NCI-H1930 (cell line): Measurements from ENCODE around the gene BMERB1.
"Not testable (repeated sequence)": the region's sequence is repeated elsewhere in the genome, so short reads cannot be mapped to it uniquely, and the experiment has no call there.

Experiments used
- DNase-seq, 2 experiments: peaks; one replicate each; lab custom pipeline; 2025; lab: John Stamatoyannopoulos, UW

The BMERB1 gene

DNA sequence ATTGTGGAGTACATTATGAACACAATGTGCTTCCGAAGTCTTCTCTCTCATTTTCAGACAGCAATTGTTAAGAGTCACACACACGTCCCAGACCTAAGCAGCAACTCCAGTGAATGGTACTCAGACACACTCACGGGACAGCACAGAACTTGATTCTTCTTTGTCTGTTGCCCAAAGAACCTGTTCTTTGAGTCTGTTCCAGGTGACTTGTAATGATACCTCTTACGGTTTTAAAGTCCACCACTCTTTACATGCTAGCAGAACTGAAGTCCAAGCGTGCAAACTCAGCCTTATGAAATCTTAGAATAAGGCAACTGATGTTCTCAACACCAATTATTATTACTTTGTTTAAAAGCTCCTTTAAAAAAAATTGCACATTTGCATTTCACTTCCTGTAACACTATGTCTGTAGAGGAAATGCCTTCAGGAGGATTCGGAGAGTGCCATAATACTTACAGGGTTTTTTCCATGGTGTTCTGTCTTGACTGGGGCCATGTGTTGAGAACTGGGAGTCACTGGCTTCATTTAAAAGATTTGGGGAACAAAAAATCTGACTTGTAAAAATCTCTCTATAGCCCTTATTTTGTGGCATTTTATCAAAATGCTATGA lies 160.4 kb downstream of the BMERB1 start:
- no peak for DNase-seq

DNA sequence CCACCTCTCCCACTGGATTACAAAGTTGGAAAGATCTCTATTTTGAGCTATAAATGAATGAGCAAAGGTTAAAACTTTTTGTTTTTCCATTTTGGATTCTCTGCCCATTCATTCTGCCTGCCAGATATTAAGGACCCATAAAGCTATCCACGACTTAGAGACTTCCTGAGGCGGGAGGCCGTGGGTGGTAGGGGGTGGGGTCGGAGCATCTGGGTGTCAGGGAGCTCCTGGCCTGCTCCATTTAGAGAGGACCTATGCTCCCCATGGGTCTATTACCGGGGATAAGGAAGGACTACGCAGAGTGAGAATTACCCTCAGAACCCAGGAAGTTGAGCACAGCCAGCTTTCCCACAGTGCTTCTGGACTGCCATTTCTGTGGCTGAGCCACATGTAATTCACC lies 162.7 kb downstream of the BMERB1 start:
- DNase-seq: no peak

DNA sequence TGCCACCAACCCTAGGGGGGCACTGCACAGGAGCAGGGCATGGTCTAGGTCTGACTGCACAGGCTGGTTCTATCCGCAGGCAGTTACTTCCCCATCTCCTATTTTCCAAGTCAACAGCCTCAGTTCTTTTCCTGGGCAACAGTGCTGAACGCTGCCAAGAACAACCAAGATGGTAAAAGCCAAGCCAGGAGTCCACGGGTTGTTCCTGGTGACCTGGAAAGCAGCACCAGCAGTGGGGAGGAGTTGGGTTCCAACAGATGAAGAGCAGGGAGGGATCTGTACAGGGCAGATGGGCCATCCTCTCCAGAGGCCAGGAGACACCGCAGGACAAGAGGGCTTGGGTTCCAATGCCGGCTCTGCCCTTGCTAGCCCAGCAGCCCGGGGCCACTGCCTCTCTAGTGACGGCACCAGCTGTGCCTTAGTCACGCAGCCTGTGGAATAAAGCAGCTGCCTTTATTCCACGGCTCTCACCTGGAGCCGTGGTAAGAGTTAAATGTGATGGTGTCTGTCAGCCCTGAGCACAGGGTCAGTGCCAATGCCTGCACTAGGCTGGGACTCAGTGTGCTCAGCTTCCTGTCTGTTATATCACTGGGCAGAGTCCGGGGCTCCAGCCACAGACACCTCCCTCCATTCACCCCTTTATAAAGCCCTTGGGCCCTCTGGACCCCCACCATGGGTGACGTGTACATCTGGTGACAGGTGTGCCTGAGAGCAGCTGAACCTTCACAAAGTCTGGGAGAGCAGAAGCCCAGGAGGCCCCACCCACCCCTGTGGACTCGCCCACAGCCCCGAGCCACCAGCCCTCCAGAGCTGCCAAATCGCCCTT lies 163.6 kb downstream of the BMERB1 start:
- no peak for DNase-seq

DNA sequence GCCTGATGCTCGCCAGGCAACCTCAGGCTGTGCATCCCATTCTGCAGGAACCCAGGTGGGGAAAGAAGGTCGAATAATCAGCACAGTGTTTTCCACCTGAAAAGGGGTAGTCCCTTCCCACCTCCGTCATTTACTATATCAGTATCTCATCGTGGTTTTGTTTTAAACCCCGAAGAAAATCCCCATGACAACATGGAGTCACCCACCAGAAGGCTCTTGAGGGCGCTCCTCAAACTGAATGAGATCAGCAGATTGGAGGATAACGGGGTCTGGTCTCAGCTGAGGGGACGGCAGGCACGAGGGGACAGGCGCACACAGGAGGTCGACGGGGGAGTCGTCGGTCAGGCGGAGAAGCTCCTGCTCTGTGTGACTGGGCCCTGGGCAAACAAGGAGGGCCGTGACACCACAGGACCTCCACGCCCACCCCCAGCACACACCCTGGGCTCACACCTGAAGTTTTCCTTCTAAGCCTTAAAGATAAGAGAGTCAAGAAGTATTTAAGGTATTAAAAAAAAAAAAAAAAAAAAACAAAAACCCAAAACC lies 164.3 kb downstream of the BMERB1 start:
- no peak for DNase-seq

DNA sequence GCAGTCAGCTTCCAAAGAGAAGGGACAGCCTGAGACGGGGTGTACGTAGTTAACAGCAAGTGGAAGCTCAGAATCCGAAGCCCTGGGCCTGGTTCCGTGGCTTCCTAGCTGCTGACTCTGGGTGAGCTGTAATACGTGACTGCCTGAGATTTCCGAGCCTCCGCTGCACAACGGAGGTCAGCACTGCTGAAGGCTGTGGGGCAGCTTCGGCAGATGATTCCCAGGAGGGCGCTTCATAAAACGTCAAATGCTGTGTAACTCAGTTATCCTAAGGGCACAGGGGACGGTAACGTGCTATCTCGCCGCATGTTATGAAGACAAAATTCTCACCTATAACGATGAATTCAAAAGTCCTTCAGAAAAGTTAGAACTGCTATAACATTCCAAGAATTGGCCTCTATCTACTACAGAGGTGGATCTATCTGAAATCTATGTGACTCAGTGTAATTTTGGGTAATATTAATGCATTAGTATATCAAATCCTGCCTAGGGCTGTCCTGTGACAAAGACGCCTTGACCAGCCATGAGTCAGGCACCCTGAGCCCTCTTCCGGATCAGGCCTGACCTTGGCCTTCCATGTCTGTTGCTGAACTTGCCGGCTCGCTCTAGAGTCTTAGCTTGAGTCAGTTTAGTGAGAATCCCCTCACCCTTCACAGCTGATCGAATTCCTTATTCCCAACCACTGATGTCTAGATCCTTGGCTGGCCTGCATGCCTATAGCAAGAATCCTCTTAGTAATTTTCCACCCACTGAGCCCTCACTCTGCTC lies 165.1 kb downstream of the BMERB1 start:
- no peak for DNase-seq

DNA sequence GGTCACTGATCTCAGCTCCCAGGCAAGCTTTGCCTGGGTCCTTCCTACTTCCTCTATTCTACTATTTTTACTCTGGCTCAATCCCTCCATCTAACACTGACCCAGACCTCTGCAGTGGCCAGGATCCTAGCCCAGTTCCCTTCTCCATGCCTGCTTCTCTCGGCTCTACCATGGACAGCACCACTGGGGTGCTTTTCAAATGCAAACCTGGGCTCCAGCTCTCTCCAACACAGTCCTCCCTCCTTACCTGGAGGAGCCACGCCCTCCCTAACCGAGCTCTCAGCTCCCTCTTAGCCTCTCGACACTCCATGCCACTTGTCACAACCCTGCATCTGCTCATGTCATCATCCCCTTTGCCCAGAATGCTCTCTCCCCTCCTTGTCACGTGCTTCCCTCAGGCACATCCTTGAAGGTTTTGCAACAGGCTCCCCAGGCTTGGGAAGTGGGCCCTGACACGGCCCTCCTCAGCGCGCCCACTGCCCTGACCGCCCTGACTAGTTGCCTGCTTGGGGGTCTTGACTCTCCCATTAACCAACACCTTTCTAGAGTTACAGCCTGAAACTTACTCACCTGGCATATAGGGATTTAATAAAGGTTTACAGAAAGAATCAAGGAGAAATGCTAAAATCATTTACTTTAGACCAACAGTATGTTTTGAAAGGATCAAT lies 167.0 kb downstream of the BMERB1 start:
- no peak for DNase-seq

DNA sequence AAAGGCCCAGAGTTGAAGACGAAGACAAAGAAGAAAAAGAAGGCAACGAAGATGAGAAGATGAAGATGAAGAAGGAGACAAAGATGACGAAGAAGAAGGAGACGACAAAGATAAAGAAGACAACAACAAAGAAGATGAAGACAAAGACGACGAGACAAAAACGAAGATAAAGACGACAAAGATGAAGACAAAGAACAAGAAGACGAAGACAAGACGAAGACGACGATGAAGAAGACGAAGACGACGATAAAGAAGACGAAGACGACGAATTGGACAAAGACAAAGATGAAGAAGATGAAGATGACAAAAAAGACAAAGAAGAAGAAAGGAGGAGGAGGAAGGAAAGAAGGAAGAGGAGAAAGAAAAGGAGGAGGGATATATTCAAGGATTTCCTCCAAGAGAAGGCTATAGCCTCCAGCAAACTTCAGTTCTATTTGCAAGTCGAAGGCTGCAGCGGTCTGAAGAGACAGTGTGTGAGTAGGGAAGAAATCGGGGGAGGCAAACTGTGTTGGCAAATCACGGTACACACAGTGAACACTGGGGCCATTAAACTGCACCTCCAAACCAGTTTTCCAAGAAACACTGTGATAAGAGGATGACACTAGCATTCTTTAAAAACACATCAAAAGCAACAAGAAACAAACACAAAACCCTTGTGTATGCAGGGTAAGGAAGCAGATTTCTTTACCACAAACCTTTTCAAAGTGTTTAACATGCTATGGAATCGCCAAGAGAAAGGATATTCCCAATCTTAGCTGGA lies 168.1 kb downstream of the BMERB1 start:
- DNase-seq: no peak

DNA sequence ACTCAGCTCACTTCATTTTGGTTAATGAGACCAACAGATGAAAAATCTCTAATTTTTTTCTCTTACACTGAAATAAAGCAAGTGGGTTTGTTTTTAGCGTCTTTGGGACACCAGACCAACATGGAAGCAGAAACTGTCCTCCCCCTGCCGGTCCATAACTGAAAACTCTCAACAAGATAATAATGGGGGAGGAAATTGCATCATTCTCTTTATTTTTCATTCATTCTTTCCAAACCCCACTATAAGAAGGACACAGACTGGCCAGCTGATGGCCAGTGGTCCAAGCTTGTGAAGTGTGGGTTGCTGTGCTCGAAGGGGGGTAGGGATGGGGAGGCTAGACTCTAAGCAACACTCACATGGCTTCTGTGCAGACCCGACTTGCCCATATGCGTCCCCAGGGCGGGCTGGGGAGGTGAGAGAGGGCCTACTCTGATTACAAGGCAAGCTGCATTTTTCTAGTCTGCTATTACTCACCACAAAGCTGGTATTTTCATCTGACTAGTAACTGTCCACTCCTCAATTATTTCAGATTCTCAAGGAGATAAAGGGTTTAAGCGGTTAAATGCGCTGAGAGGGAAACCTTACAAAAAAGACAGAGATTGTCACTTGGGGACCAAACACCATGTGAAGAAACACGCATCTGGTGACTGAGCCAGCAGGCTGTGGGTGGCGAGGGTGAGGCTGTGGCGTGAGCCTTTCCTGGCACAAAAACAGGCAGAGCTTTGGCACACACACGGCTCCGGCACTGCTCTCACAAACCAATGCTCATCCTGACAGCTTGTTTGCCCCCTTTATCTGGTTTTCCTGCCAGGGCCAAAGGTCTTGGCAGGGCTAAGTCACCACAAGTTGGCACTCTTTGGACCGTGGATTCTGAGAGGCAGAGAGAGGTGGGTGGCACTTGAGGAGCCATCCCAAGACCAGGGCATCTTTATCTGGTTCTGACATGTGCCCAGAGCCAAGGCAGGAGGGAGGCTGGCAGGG lies 170.4 kb downstream of the BMERB1 start:
- DNase-seq: no peak

DNA sequence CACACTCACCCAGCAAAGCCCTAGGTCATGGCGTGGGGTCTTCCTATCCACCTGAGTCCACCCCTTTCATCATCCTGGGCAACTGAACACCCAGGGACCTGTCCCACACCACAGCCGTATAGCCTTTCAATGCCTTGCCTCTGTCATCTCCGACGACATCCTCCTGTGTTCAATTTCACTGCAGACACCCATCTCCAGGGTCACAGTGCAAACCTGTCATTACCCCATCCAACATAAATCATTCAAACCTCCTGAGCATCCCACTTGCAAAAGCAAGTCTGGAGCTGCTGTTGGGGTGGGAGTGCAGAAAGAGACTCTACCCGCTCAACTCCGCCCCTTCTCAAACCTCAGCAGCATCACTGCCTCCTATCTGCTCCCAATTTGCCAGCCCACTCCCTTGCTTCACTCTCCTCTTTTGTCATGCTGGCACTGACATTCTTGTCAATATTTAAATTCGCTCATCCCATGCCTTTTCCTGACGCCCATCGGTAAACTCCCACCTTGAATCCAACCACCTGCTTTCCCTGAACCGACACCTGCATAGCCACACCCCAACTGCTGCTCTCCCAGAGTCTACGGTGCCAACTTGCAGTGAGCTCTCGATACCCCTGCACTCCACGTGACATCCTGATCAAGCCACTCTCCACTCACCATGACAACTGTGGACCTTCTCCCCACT lies 171.6 kb downstream of the BMERB1 start:
- DNase-seq: no peak

DNA sequence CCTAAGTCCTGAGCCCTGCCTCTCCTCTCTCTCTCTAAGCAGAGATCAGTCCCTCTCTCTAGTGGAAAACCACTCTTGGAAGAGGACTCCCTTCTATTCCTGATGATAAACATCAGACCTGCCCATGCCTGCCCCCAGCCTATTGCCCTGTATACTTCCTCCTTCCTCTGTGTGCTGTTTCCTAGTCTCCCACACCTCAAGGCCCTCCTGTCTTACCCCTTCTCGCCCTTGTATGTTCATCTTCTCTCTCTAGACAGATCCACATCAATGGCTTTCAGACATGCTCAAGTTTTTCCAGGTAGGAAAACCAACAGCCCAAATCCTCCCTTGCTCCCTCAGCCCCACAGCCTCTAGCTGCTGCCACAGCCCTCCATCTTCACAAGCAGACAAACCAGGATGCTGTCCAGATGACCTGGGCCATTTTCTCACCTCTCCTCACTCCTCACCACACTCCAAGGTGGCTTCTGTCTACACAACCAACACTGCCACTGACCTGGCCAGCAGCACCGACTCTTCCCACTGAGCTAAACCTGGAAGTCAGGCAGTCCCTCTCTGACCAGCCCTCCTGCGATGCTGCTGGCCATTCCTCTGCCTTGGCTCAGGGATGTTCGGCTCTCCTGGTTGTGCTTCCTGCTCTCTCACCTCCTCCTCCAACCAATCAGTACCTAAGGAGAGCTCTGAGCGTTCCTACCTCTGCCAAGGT lies 172.3 kb downstream of the BMERB1 start:
- DNase-seq: no peak

DNA sequence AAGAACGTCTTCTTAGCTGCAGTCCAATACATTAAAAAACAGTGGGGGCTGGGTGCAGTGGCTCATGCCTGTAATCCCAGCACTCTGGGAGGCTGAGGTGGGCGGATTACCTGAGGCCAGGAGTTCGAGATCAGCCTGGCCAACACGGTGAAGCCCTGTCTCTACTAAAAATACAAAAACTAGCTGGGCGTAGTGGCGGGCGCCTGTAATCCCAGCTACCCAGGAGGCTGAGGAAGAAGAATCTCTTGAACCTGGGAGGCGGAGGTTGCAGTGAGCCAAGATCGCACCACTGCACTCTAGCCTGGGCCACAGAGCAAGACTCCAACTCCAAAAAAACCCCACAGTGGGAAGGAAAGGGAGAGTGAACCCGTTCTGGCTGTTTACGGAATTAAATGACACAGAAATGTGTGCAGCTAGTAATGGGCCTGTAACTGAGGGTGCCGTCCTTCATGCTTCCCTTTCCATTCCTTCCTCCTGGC lies 172.9 kb downstream of the BMERB1 start:
- DNase-seq: not testable (repeated sequence)

DNA sequence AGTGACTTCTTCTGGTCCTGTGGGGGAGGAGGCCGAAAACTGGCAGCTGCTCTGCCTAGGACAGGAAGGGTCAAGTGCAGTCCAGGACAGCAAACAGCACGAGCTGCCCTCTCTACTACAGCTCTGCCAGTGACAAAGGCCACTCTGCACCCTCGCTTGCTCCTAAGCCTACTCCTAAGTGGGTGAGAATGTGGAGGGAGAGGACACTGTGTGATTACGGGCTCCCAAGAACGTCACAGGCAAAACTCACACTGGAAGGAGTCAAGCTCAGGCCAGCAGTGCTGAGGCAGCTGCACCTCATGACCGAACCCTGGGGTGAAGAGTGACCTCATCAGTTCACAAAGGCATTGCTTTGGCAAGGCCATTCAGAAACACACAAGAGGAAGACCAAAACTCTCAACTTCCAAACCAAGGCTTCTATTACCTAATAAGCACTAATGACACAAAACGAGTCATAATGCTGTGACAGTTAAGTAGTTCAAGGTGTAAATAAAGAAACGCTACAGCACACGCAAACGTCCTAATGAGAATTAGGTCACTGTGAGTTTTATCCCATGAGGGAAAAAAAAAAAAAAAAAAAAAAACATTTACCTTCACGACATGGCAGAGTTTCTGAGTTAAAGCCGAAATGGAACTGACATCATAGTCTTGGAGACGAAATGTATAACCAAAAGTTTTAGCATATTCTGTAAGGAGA lies 173.5 kb downstream of the BMERB1 start:
- no peak for DNase-seq

DNA sequence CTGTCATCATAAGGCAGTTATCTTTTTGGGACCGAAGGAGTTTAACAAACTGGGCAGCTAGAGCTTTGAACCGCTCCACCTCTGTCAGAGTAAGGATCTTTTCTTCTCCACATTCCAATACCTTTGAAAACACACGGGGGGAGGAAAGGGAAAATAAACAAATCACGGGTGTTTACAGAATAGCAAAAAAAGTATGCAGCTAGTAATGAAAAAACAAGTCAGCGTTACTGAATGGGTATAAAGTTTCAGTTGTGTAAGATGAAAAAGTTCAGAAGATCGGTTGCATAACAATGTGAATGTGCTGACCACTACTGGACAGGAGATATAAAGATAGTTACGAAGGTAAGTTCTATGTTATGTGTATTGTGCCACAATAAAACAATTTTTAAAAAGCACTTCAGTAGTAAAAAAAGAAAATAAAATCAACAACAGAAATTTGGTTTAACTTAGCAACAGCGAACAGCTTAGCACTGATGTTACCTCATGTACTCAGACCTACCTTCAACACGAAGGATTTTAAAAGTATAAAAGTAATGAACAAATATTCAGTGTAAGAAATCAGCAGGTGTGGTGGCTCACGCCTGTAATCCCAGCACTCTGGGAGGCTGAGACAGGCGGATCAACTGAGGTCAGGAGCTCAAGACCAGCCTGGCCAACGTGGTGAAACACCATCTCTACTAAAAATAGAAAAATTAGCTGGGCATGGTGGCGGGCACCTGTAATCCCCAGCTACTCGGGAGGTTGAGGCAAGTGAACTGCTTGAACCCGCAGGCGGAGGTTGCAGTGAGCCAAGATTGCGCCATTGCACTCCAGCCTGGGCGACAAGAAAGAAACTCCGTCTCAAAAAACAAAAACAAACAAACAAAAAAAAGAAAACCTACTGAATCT lies 174.3 kb downstream of the BMERB1 start:
- DNase-seq: no peak

DNA sequence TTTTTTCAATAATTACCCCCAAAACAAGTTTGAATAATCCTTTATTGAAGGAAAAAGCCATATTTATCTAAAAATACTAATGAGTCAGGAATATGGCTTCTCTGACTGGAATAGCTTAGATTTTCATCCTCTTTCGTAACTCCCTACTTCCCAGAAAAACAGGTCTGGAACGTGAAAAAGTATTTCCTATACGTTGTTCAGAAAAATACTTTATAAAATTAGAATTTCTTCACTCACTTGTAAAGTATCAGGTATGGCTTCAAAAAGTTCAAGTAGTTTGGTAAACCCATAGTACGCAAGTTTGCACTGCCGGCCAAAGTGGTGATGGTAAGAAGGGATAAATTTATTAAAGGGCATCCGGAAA lies 174.9 kb downstream of the BMERB1 start:
- DNase-seq: no peak

DNA sequence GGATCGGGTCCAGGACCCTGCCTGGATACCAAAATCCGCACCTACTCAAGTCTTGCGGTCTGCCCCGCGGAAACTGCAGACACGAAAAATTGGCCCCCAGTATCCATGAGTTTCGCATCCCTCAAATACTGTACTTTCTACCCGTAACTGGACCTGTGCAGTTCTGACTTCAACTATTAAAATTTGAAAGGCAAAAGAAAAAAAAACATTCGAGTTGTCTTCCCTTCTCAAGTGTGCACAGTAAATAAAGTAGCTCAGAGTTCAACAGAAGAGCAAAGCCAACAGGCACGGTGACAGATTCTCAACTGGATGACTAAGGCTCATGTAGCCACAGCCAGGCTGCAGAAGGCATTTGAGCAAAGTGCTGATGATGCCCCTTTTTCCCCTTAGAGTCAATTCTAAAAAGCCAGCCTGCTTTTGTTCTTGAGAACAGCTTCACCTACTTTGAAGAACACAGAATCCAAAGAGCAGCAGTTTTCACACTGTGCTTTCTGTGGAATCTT lies 176.0 kb downstream of the BMERB1 start:
- no peak for DNase-seq

DNA sequence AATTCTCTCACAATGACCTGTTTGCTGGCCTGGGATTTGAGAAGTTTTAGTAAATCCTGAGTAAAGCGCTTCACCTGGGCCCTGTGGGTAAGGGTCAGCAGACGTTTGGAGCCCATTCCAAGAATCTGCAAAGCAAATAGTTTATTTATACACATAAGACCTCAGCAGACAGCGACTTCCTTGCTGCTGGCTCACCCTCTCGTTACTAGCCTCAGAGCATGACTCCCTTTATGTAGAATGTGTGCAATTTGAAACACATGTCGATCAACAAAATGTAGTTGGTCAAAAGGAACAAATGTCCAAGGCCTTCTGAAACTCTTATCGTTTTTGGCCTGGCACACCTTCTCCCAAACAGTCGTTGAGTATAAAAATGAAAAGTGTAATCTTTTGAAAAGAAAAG lies 177.2 kb downstream of the BMERB1 start:
- no peak for DNase-seq

DNA sequence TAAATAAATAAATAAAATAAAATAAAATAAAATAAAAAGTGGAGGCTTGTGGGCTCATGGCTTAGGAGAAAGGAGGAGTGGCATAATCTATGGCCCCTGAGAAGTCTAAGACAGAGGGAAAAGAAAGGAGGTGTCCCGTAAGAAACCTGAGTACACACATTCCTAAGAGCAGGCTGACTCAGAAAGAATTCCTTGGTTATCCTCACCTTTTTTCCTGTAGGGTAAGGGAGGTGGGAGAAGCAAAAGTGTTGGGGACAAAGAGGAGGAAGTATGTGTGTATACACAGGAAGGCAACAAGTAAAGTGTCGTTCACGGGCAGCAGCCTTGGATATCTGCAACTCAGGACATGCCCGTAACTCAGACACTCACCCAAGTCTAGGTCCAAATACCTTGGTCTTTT lies 179.3 kb downstream of the BMERB1 start:
- no peak for DNase-seq
